Middle frontal gyrus (tissue), 1 donor: ENCODE measurements around the gene VRK2.

Source experiments
- DNase-seq: peaks from one replicate; pipeline ENCODE4 v3.0.0-alpha.2; 2015; ENCODE audit warnings: low spot score; ENCODE audit errors: extremely low spot score

The VRK2 gene

GRCh38 chr2:58046585-58047372, at the start of gene VRK2:
VRK2 (plus strand) TSS chr2:58046806; CDS start chr2:58048832, 2,026 bp downstream.
- no peak for DNase-seq

GRCh38 chr2:58006256-58006951, 40.2 kb upstream of the VRK2 start:
- no peak for DNase-seq

- no peak for DNase-seq
These were observed 39.7 kb upstream of the VRK2 start for GRCh38 chr2:58006952-58007284.

GRCh38 chr2:58010599-58010998, 36.0 kb upstream of the VRK2 start:
- no peak for DNase-seq

GRCh38 chr2:58019229-58019628, 27.4 kb upstream of the VRK2 start:
- DNase-seq = no peak

GRCh38 chr2:58025150-58025933, 21.3 kb upstream of the VRK2 start:
- DNase-seq = no peak

- no peak for DNase-seq
These were observed 19.6 kb upstream of the VRK2 start for GRCh38 chr2:58027029-58027428.

GRCh38 chr2:58030771-58031170, 15.8 kb upstream of the VRK2 start:
- no peak for DNase-seq

- no peak for DNase-seq
These were observed 14.4 kb upstream of the VRK2 start for GRCh38 chr2:58032016-58032763.

GRCh38 chr2:58032764-58033080, 13.9 kb upstream of the VRK2 start:
- no peak for DNase-seq

GRCh38 chr2:58033530-58033929, 13.1 kb upstream of the VRK2 start:
- no peak for DNase-seq

GRCh38 chr2:58035352-58035751, 11.3 kb upstream of the VRK2 start:
- DNase-seq = no peak

- DNase-seq = no peak
These were observed 7.4 kb upstream of the VRK2 start for GRCh38 chr2:58039170-58039611.

GRCh38 chr2:58042486-58042970, 4.1 kb upstream of the VRK2 start:
- DNase-seq = no peak

- no peak for DNase-seq
These were observed 2.5 kb upstream of the VRK2 start for GRCh38 chr2:58044145-58044544.

GRCh38 chr2:58045580-58046334, 849 bp upstream of the VRK2 start:
- no peak for DNase-seq

- DNase-seq = no peak
These were observed 346 bp upstream of the VRK2 start for GRCh38 chr2:58046335-58046584.

GRCh38 chr2:58047373-58047935, 848 bp downstream of the VRK2 start:
- no peak for DNase-seq

- no peak for DNase-seq
These were observed 1.4 kb downstream of the VRK2 start for GRCh38 chr2:58047961-58048360.

- DNase-seq = no peak
These were observed 4.8 kb downstream of the VRK2 start for GRCh38 chr2:58051445-58051844.

GRCh38 chr2:58052978-58053377, 6.4 kb downstream of the VRK2 start:
- no peak for DNase-seq
